ENCODE results near the gene KCNQ1. TPM values are rescaled to one million over a fixed set of nuclear protein-coding genes. Genes with fewer than 3 reads are reported as not detected.

KCNQ1 gene
- total and polyA plus RNA-seq, 2 donors = 6.3 to 9.1 TPM

GRCh38 chr11:2833051-2833715, 388.4 kb downstream of the KCNQ1 start:
- DNase-seq (ENCODE audit: extremely low spot score) = no peak
- H3K4me3 ChIP-seq (ENCODE audit: low read depth, low read length) = no peak overlapping the region
- H3K27ac ChIP-seq (ENCODE audit: low read depth) = no peak overlapping the region
- no peaks in the 10 kb centered on the region for H3K36me3 ChIP-seq (ENCODE audit: insufficient read depth)
- peaks cover 2% of the 10 kb centered on the region for H3K4me1 ChIP-seq (ENCODE audit: insufficient read depth)
- 94% methylated on average over 14 of the region's 14 CpGs for WGBS

- 92% methylated on average over 19 of the region's 19 CpGs for WGBS
- H3K27ac ChIP-seq (ENCODE audit: low read depth) = no peak overlapping the region
- DNase-seq (ENCODE audit: extremely low spot score) = no peak
- no peak overlapping the region for H3K4me3 ChIP-seq (ENCODE audit: low read depth, low read length)
- H3K36me3 ChIP-seq (ENCODE audit: insufficient read depth) = no peaks in the 10 kb centered on the region
- H3K4me1 ChIP-seq (ENCODE audit: insufficient read depth) = peaks cover 2% of the 10 kb centered on the region
Observed at GRCh38 chr11:2833716-2834502, 389.1 kb downstream of the KCNQ1 start.

DNA sequence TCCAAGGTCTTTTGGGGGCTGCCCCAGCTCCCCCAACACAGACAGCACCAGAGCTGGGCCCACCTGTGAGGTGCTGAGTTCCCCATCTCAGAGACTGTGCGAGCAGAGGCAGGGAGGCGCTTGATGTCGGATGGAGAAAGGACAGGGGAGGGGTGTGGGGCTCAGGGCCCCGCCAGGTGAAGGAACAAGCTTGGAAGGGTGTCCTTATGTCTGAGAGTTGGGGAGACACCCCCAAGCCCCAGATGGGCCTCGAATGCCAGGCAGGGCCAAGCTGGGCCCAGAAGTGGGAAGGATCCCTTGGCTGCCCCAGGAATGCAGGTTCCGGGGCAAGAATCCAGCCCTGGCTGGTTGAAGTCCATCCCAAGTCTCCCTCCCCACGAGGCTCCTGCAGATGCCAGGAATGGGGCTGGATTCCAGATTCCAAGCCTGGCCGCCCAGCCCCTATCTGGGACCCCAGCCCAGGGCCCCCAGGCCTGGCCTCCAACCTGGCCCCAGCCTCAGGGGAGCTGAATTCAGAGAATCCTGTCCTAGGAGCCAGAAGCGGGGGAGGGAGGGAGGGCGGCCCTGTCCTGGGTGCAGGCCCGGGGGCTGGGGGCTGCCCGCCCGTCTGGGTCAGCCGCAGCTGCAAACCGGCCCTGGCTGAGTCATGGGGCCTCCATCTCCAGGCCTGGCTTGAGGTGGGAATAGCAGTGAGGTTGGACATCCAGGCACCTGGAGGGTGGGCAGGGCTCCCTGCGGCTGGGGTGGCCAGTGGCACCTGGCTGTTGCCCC, 389.9 kb downstream of the KCNQ1 start:
- H3K36me3 ChIP-seq (ENCODE audit: insufficient read depth) = no peaks in the 10 kb centered on the region
- H3K4me3 ChIP-seq (ENCODE audit: low read depth, low read length) = no peak overlapping the region
- H3K4me1 ChIP-seq (ENCODE audit: insufficient read depth) = peaks cover 2% of the 10 kb centered on the region
- whole genome bisulfite sequencing = 82% methylated on average over 16 of the region's 16 CpGs
- DNase-seq (ENCODE audit: extremely low spot score) = no peak
- H3K27ac ChIP-seq (ENCODE audit: low read depth) = no peak overlapping the region

- WGBS = 85% methylated on average over 6 of the region's 6 CpGs
- H3K27ac ChIP-seq (ENCODE audit: low read depth) = no peak overlapping the region
- peaks cover 2% of the 10 kb centered on the region for H3K4me1 ChIP-seq (ENCODE audit: insufficient read depth)
Observed at GRCh38 chr11:2835296-2835695, 390.5 kb downstream of the KCNQ1 start.

GRCh38 chr11:2835751-2836150, 390.9 kb downstream of the KCNQ1 start:
- no peaks in the 10 kb centered on the region for H3K36me3 ChIP-seq (ENCODE audit: insufficient read depth)
- WGBS = 92% methylated on average over 17 of the region's 17 CpGs
- no peak for DNase-seq (ENCODE audit: extremely low spot score)
- peaks cover 2% of the 10 kb centered on the region for H3K4me1 ChIP-seq (ENCODE audit: insufficient read depth)
- H3K27ac ChIP-seq (ENCODE audit: low read depth) = no peak overlapping the region
- no peak overlapping the region for H3K4me3 ChIP-seq (ENCODE audit: low read depth, low read length)

More at GRCh38 chr11:2835296-2835695, 390.5 kb downstream of the KCNQ1 start:
- H3K4me3 ChIP-seq (ENCODE audit: low read depth, low read length) = no peak overlapping the region
- H3K36me3 ChIP-seq (ENCODE audit: insufficient read depth) = no peaks in the 10 kb centered on the region
- DNase-seq (ENCODE audit: extremely low spot score) = no peak

DNA sequence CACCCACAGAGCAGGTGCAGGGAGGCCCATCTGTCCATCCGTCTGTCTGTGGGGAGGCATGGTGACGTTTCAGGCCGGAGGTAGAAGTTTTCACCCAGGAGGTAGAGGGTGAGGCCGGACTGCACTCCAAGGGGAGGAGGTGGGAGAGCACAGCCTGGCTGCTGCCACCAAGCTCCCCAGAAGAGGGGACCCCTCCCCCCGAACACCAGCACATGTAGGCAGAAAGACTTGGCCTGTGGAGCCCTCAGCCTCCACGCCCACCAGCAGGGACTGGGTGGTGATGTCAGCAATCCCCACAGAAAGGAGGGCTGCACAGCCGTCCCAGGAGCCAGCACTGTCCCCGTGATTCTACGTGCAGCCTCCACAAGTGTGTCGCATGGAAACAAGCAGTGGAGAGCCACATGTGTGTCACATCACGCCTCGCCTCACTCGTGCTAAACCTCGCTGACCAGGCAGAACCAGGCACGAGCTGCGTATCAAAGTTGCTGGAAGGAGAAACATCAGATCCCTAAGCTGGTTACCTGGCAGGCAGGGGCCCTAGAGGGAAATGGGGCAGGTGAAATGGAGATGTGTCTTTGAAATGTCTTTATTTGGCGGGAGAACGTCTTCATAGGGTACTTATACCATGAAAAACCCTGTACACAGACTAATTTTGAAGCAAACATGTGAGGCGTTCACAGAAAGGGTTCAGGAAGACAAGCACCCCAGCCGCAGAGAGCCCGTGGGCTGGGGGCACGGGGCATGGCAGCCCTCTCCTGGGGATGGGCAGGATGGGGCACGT, 391.7 kb downstream of the KCNQ1 start:
- no peak for DNase-seq (ENCODE audit: extremely low spot score)
- 75% methylated on average over 23 of the region's 23 CpGs for whole genome bisulfite sequencing
- Histone ChIP-seq H3K36me3 (ENCODE audit: insufficient read depth) (no peaks in the 10 kb centered on the region), H3K4me1 (ENCODE audit: insufficient read depth) (peaks cover 2% of the 10 kb centered on the region), H3K4me3 (ENCODE audit: low read depth, low read length) (no peak overlapping the region), H3K27ac (ENCODE audit: low read depth) (no peak overlapping the region)

- DNase-seq (ENCODE audit: extremely low spot score) = peak; percentile 85
- H3K4me1 ChIP-seq (ENCODE audit: insufficient read depth) = peaks cover 2% of the 10 kb centered on the region
- no peak overlapping the region for H3K4me3 ChIP-seq (ENCODE audit: low read depth, low read length)
- WGBS = 31% methylated on average over 20 of the region's 20 CpGs
- H3K36me3 ChIP-seq (ENCODE audit: insufficient read depth) = no peaks in the 10 kb centered on the region
- no peak overlapping the region for H3K27ac ChIP-seq (ENCODE audit: low read depth)
Observed at GRCh38 chr11:2837096-2837601, 392.3 kb downstream of the KCNQ1 start.

- Histone ChIP-seq H3K27ac (ENCODE audit: low read depth) (no peak overlapping the region), H3K4me1 (ENCODE audit: insufficient read depth) (peaks cover 2% of the 10 kb centered on the region), H3K36me3 (ENCODE audit: insufficient read depth) (no peaks in the 10 kb centered on the region), H3K4me3 (ENCODE audit: low read depth, low read length) (no peak overlapping the region)
- 76% methylated on average over 12 of the region's 12 CpGs for WGBS
- DNase-seq (ENCODE audit: extremely low spot score) = no peak
Observed at GRCh38 chr11:2837651-2838050, 392.8 kb downstream of the KCNQ1 start.

- Histone ChIP-seq H3K36me3 (ENCODE audit: insufficient read depth) (no peaks in the 10 kb centered on the region), H3K4me3 (ENCODE audit: low read depth, low read length) (no peak overlapping the region), H3K27ac (ENCODE audit: low read depth) (no peak overlapping the region), H3K4me1 (ENCODE audit: insufficient read depth) (peaks cover 2% of the 10 kb centered on the region)
- no peak for DNase-seq (ENCODE audit: extremely low spot score)
- 79% methylated on average over 11 of the region's 11 CpGs for WGBS
Observed at GRCh38 chr11:2838091-2838490, 393.3 kb downstream of the KCNQ1 start.

DNA sequence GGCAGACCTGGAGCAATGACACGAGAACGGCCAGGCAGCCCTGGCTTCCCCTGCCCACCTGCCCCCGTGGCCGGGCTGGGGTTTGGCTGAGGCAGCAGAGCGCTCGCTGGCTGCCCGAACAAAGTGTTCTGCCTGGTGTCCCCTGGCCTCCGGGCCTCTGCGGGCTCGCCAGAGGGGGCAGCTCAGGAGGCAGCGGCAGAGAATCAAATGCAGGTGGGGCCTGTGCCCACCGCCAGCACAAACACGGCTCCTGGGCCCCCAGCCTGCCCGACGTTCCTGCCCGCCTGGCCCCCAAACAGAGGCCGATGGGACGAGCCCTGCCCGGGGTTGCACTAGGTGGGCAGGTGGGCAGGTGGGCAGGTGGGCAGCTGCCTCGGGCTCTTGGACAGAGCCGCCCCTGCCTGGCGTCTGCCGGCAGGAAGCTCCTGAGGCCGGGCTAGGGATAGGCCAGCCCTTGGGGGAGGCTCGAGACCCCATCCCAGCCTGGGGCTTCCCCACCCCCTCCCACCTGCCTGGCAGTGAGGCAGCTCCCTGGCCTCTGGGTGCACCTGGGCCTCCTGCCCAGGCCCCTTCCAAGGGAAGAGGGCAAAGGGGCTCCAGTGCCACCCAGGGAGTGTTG, 394.0 kb downstream of the KCNQ1 start:
- Histone ChIP-seq H3K36me3 (ENCODE audit: insufficient read depth) (no peaks in the 10 kb centered on the region), H3K4me1 (ENCODE audit: insufficient read depth) (peaks cover 2% of the 10 kb centered on the region), H3K27ac (ENCODE audit: low read depth) (no peak overlapping the region), H3K4me3 (ENCODE audit: low read depth, low read length) (no peak overlapping the region)
- no peak for DNase-seq (ENCODE audit: extremely low spot score)
- WGBS = 94% methylated on average over 25 of the region's 25 CpGs

DNA sequence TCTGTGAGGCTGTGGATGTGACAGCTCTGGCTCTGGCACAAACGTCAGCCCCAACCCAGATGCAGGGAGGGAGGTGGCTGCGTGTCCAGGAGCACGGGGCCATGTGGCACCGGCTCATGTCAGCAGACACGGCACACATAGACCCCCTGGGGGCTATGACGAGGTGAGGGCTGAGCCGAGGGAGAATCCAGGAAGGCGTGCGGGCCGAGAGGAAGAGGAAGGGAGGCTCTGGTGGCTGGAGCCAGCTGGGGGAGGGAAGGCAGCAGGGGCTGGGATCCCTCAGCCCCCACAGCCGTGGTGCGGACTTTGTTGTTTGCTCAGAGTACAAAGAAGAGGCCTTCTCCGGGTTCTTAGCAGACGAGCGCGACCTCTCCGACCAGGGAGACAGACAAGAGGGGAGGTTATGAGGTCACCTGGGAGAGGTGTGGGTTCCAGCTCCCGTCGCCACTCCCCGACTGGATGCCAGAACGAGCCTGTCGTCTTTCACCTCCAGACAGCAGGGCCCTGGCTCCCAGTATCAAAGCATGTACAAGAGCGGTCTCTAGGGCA, 394.7 kb downstream of the KCNQ1 start:
- Histone ChIP-seq H3K27ac (ENCODE audit: low read depth) (no peak overlapping the region), H3K36me3 (ENCODE audit: insufficient read depth) (no peaks in the 10 kb centered on the region), H3K4me3 (ENCODE audit: low read depth, low read length) (no peak overlapping the region), H3K4me1 (ENCODE audit: insufficient read depth) (peaks cover 2% of the 10 kb centered on the region)
- no peak for DNase-seq (ENCODE audit: extremely low spot score)
- WGBS = 84% methylated on average over 23 of the region's 23 CpGs

GRCh38 chr11:2841411-2842190, 396.8 kb downstream of the KCNQ1 start:
- Histone ChIP-seq H3K27ac (ENCODE audit: low read depth) (no peak overlapping the region), H3K4me3 (ENCODE audit: low read depth, low read length) (no peak overlapping the region), H3K36me3 (ENCODE audit: insufficient read depth) (no peaks in the 10 kb centered on the region), H3K4me1 (ENCODE audit: insufficient read depth) (peaks cover 2% of the 10 kb centered on the region)
- WGBS = 95% methylated on average over 26 of the region's 26 CpGs
- no peak for DNase-seq (ENCODE audit: extremely low spot score)

All from urinary bladder (tissue), 4 donors.